Hematopoietic multipotent progenitor cell treated with erythropoietin and hydrocortisone succinate and interleukin-3 and kit ligand, for 15 days (in vitro differentiated cells): ENCODE measurements around the gene DNM3.

Experiments
- DNase-seq: peaks from one replicate; pipeline ENCODE4 v3.0.0-alpha.2; 2015; ENCODE audit warnings: low spot score

Gene DNM3

GRCh38 chr1:171817511-171818265 lies 23.6 kb upstream of the DNM3 start:
- no peak for DNase-seq

- DNase-seq = no peak
Observed at GRCh38 chr1:171819946-171820345, 21.4 kb upstream of the DNM3 start.

GRCh38 chr1:171826973-171827372 lies 14.3 kb upstream of the DNM3 start:
- no peak for DNase-seq

GRCh38 chr1:171828794-171829193 lies 12.5 kb upstream of the DNM3 start:
- DNase-seq = no peak

GRCh38 chr1:171833091-171833825 lies 8.0 kb upstream of the DNM3 start:
- no peak for DNase-seq

- no peak for DNase-seq
Observed at GRCh38 chr1:171834821-171835220, 6.5 kb upstream of the DNM3 start.

GRCh38 chr1:171835891-171836290 lies 5.4 kb upstream of the DNM3 start:
- DNase-seq = no peak

GRCh38 chr1:171841931-171842761 lies 848 bp downstream of the DNM3 start:
- DNase-seq = no peak

- no peak for DNase-seq
Observed at GRCh38 chr1:171844381-171844780, 3.1 kb downstream of the DNM3 start.

- no peak for DNase-seq
Observed at GRCh38 chr1:171845998-171846397, 4.7 kb downstream of the DNM3 start.

GRCh38 chr1:171849245-171849898 lies 8.1 kb downstream of the DNM3 start:
- DNase-seq = no peak

GRCh38 chr1:171850651-171851350 lies 9.5 kb downstream of the DNM3 start:
- DNase-seq = no peak

GRCh38 chr1:171852272-171852671 lies 11.0 kb downstream of the DNM3 start:
- DNase-seq = no peak

GRCh38 chr1:171855381-171855780 lies 14.1 kb downstream of the DNM3 start:
- no peak for DNase-seq

GRCh38 chr1:171858696-171859095 lies 17.4 kb downstream of the DNM3 start:
- no peak for DNase-seq

- DNase-seq = no peak
Observed at GRCh38 chr1:171860696-171861095, 19.4 kb downstream of the DNM3 start.

GRCh38 chr1:171863531-171863930 lies 22.2 kb downstream of the DNM3 start:
- DNase-seq = no peak

GRCh38 chr1:171864308-171864707 lies 23.0 kb downstream of the DNM3 start:
- DNase-seq = no peak

GRCh38 chr1:171865106-171865505 lies 23.8 kb downstream of the DNM3 start:
- DNase-seq = no peak

GRCh38 chr1:171867236-171867635 lies 25.9 kb downstream of the DNM3 start:
- no peak for DNase-seq

- DNase-seq = no peak
Observed at GRCh38 chr1:171868217-171868803, 27.0 kb downstream of the DNM3 start.
